ENCODE results near the gene KCP.

KCP gene

DNA sequence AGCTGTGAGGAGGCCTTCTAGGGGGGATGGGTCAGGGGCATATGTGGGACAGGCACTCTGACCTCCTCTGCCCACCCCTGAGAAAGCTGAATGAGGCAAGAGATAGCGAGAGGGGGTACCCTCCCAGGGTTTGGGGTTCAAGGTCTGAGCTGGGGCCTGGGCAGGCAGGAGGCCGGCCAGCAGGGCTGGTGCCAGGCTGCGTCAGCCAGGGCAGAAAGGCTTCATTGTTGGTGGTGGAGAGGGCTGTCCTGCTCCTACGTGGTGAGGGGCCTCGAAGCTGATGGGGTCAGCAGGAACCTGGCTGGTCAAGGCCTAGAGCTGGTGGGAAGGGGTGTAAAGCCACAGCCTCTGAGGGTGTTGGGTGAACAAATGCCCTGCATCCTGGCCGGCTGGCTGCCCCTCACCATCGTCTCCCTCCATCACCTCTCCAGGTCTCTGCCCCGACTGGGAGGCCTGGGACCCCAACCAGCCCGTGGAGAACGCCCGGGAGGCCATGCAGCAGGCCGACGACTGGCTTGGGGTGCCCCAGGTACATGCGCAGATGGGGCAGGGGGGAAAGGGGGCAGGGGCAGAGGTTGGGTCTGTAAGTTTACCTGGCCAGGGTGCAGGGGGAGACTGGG is 73.7 kb downstream of the KCP start:
- DNase-seq = no peak

DNA sequence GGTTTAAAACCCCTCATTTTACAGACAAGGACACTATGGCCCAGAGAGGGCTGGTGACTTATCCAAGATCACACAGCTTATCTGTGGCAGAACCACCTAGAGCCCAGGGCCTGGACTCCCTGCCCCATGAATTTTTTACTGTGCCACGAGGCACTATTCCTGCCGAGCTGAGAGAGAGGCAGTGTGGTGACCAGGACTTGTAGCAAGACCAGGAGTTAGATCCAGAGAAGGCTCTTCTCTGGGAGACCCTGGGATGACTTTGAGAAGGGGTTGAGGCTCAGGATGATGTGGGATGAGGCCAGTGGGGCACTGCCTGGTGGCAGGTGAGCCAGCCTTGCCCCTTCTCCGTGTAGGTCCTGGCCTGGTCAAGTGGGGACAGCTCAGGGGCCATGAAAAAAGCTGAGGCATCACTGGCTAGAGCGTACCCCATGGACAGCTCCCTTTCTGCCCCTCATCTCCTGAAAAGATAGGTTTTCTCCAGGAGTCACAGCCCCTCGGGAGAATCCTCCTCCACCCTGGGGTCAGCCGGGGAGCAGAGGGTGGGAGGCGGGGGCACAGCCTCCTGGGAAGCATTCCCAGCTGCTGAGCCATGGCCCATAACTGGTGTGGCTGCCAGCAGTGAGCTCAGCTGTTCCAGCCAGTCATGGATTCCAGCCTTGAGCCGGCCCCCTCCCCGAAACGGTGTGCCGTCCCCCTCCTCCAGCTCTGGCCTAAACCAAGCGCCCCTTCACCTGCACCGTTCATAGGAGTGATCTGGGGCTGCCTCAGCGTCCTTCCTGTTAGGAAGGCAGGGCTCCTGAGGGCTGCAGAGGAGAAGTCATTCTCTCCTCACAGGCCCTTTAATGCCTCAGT is 74.5 kb downstream of the KCP start:
- DNase-seq = no peak

DNA sequence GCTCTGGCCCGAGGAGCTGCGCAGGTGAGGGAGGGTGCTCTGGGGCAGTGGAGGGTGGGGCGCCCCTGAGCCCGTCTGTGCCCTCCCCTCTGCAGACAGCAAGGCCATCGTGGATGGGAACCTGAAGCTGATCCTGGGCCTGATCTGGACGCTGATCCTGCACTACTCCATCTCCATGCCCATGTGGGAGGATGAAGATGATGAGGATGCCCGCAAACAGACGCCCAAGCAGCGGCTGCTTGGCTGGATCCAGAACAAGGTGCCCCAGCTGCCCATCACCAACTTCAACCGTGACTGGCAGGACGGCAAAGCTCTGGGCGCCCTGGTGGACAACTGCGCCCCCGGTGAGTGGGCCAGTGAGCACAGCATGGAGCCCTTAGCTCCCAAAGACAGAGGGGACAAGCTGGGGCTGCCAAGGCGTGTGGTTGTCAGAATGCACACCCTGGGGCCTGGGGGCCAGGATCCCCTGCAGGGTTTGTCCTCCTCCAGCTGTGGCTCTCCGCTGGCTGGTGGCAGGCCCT is 75.2 kb downstream of the KCP start:
- no peak for DNase-seq

DNA sequence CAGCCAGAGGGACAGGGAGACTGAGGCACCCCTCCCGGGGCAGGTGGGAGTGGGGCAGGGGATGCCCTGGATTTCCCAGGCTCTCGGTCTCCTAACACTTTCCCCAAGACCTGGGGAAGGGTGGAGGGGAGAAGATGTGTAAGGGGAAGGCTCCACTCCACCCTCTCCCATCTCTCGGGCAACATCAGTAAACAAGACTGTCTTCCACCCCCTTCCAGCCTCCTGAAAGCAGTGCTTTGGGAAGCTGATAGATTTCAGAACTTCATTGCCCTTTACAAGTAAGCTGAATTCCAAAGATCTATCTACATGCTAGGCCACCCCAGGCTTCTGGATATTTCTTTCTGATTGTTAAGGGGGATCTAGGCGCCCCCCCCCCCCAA is 76.6 kb downstream of the KCP start:
- no peak for DNase-seq

DNA sequence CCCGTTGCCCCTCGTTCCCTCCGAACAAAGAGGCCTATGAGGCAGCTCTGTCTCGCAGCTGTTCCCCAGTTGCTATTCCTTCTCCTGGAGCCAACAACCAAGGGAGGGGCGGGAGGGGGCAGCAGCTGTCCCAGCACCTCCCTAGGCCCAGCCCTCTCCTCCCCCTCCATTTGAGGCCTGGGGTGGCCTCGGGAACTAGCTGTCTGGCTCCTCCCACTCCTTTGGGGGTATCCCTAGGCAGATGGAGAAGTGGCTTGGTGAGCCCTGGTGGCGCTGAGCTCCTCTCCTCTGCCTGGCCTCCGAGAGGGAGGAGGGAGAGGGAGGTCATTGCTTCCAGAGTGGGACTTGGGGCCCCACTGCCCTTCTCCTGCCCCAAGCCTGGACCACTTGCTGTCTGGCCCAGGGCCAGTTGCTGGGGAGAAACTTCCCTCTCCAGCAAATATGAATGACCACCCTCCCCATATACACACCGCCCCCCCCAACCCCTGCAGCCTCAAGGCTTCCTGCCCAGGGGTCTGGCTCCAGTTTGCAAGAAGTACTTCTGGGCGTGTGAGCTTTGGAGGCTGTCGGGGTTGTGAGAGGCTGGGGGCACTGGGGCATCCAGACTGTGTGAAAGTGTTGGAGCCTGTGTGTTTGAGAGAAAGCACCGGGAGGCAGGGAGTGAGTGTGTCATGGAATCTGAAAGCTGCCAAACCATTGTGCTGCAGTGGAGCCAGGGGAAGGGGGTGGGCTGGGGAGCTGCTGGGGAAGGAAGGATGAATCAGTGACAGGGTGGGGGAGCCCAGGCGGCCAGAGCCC is 77.2 kb downstream of the KCP start:
- no peak for DNase-seq

DNA sequence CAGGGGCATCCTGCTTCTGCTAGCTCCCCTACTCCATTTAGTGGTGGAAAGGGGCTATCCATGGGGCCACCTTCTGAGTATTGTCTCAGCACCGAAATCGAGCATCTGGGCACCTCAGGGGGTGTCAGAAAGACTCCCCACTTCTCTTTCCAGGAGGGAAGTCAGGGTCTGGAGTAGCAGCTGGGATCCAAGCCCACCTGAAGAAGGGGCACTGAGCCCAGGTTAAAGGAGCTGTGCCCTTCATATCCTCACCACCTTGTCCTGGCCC is 77.7 kb downstream of the KCP start:
- DNase-seq = no peak

DNA sequence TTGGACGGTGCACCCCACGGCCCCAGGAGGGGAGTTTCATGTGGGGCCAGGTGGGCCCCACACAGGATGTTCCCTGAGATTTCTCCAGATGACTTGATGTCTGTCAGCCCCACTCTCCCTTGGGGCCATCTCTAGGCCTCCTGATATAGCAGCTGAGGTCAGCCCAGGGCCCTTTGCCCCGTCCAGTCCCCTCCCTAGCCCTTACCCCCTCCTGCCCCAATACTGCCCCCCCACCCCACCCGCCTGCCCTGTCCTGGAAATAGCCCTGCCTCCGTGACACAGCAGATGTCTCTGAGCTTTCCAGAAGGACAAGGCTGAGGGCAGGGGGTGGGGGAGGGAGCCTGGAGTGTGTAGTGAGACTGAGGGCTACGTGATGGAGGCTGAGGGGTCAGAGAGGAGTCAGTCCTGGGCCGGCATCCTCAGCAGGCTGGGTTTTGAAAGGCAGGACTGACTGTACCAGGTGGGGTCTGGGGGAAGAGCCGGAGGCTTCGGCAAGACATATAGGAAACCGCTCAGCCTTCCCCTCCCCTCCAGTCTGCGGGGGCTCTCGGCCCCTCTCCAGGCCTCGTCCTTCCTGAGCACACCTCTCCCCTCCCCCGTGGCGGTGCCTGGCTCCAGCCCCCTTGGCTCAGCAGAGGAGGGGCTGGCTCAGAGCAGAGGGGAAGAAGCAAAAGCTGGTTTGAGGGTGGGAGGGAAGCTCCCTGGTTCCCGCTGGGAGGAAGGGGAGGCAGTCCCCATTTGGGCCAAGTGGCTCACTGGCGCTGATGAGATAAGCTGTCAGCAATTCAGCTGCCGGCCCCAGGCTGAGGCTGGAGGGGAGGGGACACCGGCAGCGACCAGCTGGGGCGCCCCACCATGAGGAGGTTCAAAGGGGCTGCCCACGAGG is 78.3 kb downstream of the KCP start:
- DNase-seq = no peak

DNA sequence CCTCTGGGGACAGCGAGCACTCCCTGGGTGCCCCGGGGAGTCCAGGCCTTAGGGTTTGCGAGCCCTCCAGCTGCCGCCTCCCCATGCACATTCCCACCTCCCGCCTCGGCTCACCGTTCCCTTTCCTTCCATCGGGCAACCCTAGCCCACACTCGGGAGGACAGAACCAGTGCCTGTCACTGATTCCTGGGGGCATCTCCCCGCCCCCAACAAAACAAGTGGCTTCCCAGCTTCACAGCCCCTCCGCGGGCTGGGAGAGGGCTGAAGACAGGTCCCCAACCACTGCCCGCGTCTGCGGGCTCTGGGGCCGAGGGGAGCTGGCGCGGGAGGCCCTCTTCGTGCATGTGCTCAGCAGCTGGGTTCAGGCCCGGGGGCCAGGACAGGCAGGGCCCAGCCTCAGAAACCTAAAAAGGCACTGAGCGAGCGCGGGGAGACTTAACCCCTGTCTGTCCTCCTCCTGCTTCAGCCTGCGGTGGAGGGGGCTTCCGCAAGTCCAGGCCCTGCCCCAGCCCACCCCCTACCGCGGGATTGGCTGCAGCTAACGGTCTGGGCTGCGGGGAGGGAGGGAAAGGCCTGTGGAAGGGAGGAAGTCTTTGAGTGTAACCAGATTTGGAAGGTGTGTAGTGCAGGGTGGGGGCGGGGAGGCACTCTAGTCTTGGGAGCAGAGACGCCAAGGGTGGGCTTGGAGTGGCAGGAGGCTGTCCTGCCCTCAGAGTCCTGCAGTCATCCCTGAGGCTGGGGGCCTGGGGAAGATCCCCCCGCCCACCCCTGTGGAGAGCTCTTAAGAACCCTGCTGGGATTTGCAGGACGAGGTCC is 79.1 kb downstream of the KCP start:
- DNase-seq = no peak

DNA sequence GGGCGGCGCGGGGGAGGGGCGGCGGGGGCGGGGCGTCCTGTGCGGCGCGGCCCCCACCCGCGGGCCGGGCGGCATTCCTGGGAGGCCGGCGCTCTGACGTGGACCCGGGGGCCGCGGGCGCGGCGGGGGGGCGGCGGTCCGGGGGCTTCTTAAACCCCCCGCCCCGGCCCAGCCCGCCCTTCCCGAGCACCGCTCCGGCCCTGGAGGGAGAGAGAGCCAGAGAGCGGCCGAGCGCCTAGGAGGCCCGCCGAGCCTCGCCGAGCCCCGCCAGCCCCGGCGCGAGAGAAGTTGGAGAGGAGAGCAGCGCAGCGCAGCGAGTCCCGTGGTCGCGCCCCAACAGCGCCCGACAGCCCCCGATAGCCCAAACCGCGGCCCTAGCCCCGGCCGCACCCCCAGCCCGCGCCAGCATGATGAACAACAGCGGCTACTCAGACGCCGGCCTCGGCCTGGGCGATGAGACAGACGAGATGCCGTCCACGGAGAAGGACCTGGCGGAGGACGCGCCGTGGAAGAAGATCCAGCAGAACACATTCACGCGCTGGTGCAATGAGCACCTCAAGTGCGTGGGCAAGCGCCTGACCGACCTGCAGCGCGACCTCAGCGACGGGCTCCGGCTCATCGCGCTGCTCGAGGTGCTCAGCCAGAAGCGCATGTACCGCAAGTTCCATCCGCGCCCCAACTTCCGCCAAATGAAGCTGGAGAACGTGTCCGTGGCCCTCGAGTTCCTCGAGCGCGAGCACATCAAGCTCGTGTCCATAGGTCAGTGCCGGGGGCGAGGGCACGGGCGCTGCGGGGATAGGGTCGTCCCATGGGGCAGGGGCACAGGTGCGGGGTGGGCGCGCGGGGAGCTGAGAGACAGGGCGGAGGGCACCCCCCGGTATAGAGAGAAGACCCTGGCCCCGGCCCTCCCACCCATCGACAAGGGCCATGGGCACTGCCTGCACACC is 80.0 kb downstream of the KCP start, which contains the start of gene FLNC:
Gene FLNC, plus strand, starts transcription at position 176 of the 947 bp plus-strand sequence. Its CDS starts 232 bp downstream, at position 408.
- DNase-seq = no peak

DNA sequence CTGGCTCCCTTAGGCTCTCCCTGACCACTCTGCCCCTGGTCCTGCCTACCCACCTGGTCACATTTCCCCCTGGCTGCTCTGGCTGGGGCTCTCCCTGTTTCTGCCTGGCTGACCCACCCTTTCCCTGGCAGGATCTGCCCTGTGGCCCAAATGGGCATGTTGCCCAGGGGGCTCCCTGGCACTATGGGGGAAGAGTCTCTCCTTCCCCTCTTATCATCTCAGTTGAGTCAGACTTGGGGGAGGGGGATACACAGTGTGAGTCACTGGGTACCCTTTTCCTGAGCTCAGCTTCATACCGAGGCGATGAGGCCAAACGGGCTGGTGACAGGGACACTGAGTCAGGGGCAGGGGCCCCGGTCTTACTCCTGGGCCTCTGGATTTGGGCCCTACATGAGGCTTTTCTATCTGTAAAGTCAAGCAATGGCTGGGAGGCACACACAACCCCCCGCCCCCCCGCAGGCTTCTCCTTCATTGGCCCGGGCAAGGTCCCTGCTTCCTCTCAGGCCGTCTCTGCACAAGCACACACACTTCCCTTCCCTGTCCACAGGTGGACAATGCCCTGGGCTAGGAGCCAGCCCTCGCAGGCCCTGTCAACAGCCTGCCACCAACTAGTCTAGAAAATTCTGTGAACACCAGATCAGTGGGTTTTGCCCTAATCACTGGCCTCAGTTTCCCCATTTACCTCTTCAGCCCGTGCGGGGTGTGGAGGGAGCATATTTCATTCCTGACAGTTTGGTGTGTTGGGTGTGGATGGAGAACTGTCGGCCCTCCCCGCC is 80.9 kb downstream of the KCP start:
- DNase-seq = no peak

DNA sequence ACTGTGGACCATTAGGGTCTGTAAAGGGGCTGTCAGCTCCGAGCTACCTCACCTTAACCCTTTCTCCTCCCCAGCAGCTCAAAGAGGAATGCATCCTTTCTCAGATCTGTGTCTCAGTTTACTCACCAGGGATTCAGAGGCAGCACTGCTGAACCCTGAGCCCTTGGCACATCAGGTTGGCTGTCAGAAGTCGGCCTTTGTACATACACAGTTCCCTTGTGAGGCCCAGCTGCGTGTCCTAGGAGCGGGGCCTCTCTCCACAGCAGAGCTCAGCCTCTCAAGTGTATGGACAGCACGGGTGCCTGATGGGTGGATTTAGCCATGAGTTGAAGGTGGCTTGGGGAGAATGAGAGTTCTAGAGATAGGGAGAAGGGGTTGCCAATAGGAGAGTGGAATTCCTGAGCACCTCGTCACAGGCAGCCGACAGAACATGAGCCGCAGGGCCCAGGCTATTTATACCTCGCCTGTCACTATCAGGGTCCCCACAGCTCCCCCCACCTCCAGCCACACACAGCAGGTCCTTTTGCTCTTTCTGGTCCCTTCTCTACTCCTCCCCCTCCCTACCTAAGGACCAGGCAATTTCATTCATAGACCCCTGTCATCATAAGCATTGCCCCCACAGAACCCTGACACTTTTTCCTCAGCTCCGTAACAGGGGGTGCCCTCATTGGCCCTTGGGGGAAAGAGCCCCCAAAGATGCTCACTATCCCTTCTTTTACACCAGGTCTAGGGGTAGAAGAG is 82.4 kb downstream of the KCP start:
- DNase-seq = no peak

DNA sequence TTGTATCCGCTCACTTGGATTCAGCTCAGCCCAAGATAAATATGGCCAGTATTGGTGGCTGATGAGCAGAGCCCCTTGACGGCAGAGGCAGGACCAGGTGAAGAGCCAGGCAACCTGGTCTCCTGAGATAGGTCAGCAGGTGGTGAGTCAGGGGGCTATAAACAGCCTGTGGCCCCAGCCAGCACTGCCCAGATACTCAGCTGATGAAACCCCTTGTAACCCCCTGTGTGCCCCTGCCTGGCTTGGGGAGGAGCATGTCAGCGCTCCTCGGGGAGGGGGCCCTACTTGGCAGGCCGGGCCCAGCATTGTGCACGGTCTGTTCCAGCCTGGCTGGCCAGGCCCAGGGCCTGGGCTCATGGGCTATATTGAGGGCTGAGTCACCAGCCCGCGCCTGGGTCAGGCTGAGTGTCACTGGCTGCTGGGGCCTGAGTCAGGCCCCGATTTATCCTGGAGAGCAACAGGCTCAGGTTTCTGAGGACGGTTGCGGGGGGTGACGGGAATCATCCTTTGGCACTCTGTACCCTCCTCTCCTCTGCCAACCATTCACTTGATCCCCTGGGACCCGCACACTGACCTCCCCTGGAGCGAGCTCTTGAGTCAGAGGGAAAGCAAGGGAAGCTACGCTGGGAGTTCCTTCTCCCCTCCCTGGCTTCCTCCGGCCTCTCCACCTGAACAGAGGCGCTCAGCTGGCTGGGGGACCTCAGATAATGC is 83.1 kb downstream of the KCP start:
- no peak for DNase-seq

DNA sequence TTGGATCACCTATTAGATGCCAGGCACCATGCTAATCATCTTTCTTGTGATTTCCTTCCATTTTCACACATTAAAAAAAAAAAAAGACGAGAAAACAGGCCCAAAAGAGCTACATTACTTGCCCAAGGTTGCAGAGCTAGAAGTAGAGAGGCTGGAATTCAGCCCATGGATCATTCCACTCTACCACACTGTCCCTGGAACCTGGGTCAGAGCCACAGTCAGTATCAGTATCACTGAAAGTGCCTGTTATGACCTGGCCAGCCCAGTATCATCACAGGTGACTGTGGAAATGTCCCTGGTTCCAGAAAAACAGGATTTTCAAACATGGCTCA is 83.6 kb downstream of the KCP start:
- DNase-seq = no peak

Measured in activated CD4-positive, CD25-positive, alpha-beta regulatory T cell (primary cell).